ENCODE results near the gene RDM1. TPM values are rescaled to one million over a fixed set of nuclear protein-coding genes. Genes with fewer than 3 reads are reported as not detected.
"Not testable (repeated sequence)": the region's sequence is repeated elsewhere in the genome, so short reads cannot be mapped to it uniquely, and the experiment has no call there.

The RDM1 gene
- polyA plus RNA-seq, 3 donors, result not detected

- Mint-ChIP-seq H3K36me3 (no peaks in the 10 kb centered on the region), H3K27ac (no peak overlapping the region), H3K4me1 (no peaks in the 10 kb centered on the region), H3K27me3 (ENCODE audit: low read depth in 3 of 3) (peaks cover 1 to 5% (median 1%) of the 10 kb centered on the region in 3 donors), H3K4me3 (no peak overlapping the region), H3K9me3 (peaks cover 0 to 2% (median 0%) of the 10 kb centered on the region in 7 donors)
- no peaks in the 10 kb centered on the region for H3K36me3 ChIP-seq (replicated peaks in 1 of 2; ENCODE audit: control insufficient read depth in 1 of 2, insufficient read depth in 2 of 2, low read length in 2 of 2)
- 54% methylated on average over 3 of the region's 9 CpGs for WGBS (ENCODE audit: insufficient coverage)
- H3K9ac ChIP-seq (ENCODE audit: insufficient read depth, low read length, poor library complexity, severe bottlenecking), result no peak overlapping the region
- H2AFZ ChIP-seq (ENCODE audit: insufficient read depth, low read depth, low read length, poor library complexity, severe bottlenecking), result no peak overlapping the region
- H3K27ac ChIP-seq (ENCODE audit: low read depth in 1 of 2, low read length in 2 of 2), result no peak overlapping the region
- H3K4me3 ChIP-seq (replicated peaks in 1 of 3; ENCODE audit: low read depth in 2 of 3, low read length in 3 of 3), result no peak overlapping the region
- H3K4me1 ChIP-seq (ENCODE audit: control insufficient read depth in 1 of 2, insufficient read depth in 2 of 2, low read length in 2 of 2), result no peaks in the 10 kb centered on the region
- TF ChIP-seq, protein P1, sequence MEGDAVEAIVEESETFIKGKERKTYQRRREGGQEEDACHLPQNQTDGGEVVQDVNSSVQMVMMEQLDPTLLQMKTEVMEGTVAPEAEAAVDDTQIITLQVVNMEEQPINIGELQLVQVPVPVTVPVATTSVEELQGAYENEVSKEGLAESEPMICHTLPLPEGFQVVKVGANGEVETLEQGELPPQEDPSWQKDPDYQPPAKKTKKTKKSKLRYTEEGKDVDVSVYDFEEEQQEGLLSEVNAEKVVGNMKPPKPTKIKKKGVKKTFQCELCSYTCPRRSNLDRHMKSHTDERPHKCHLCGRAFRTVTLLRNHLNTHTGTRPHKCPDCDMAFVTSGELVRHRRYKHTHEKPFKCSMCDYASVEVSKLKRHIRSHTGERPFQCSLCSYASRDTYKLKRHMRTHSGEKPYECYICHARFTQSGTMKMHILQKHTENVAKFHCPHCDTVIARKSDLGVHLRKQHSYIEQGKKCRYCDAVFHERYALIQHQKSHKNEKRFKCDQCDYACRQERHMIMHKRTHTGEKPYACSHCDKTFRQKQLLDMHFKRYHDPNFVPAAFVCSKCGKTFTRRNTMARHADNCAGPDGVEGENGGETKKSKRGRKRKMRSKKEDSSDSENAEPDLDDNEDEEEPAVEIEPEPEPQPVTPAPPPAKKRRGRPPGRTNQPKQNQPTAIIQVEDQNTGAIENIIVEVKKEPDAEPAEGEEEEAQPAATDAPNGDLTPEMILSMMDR (IDR thresholded peaks at IDR 0.05), result no peak
- H4K20me1 ChIP-seq (ENCODE audit: insufficient read depth, low read length), result no peaks in the 10 kb centered on the region
- intact Hi-C loops (cut with micrococcal nuclease), result no loop called here
- H3K9me3 ChIP-seq (replicated peaks in 1 of 2; ENCODE audit: control insufficient read depth in 1 of 2, insufficient read depth in 1 of 2, low read length in 2 of 2), result no peaks in the 10 kb centered on the region
- no peak for DNase-seq
- no peak overlapping the region for H3K4me2 ChIP-seq (replicated peaks; ENCODE audit: extremely low read depth, low read length, poor library complexity, severe bottlenecking)
- no peaks in the 10 kb centered on the region for H3K27me3 ChIP-seq (ENCODE audit: control insufficient read depth in 2 of 2, insufficient read depth in 2 of 2, low read length in 2 of 2)
- no peaks in the 10 kb centered on the region for H3K79me2 ChIP-seq (ENCODE audit: insufficient read depth, low read length)
These were observed 12.1 kb upstream of the RDM1 start for GRCh38 chr17:35942588-35943186.

DNA sequence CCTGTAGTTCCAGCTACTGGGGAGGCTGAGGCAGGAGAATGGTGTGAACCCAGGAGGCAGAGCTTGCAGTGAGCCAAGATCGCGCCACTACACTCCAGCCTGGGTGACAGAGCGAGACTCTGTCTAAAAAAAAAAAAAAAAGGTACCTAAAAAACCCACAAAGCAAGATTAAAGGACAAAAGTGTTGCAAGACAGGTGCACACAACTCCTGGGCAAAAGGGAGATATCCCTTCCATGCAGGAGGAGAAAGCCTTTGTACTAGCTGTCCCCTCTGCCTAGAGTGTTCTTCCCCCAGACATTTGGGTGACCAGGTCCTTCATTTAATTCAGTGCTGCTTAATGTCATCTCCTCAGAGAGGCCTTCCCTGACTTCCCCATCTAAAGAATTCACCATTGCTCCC lies 7.9 kb upstream of the RDM1 start:
- H3K4me2 ChIP-seq (replicated peaks; ENCODE audit: extremely low read depth, low read length, poor library complexity, severe bottlenecking); H3K79me2 ChIP-seq (ENCODE audit: insufficient read depth, low read length); H3K36me3 Mint-ChIP-seq; H3K9me3 ChIP-seq (replicated peaks in 1 of 2; ENCODE audit: control insufficient read depth in 1 of 2, insufficient read depth in 1 of 2, low read length in 2 of 2); H3K4me3 Mint-ChIP-seq; H4K20me1 ChIP-seq (ENCODE audit: insufficient read depth, low read length); H3K36me3 ChIP-seq (replicated peaks in 1 of 2; ENCODE audit: control insufficient read depth in 1 of 2, insufficient read depth in 2 of 2, low read length in 2 of 2); H3K4me1 ChIP-seq (ENCODE audit: control insufficient read depth in 1 of 2, insufficient read depth in 2 of 2, low read length in 2 of 2); H3K27ac ChIP-seq (ENCODE audit: low read depth in 1 of 2, low read length in 2 of 2); H2AFZ ChIP-seq (ENCODE audit: insufficient read depth, low read depth, low read length, poor library complexity, severe bottlenecking); H3K27me3 ChIP-seq (ENCODE audit: control insufficient read depth in 2 of 2, insufficient read depth in 2 of 2, low read length in 2 of 2); H3K27me3 Mint-ChIP-seq (ENCODE audit: low read depth in 3 of 3); H3K4me3 ChIP-seq (replicated peaks in 1 of 3; ENCODE audit: low read depth in 2 of 3, low read length in 3 of 3); H3K4me1 Mint-ChIP-seq; H3K9ac ChIP-seq (ENCODE audit: insufficient read depth, low read length, poor library complexity, severe bottlenecking); DNase-seq; intact Hi-C loops (cut with micrococcal nuclease); H3K9me3 Mint-ChIP-seq: not testable (repeated sequence)
- WGBS (ENCODE audit: insufficient coverage), result 100% methylated on average over 1 of the region's 3 CpGs
- H3K27ac Mint-ChIP-seq, result peak overlapping the region in 1 of 7 donors; percentile 12

Data from CD14-positive monocyte (primary cell).